GM12874 (cell line): ENCODE data around the gene CPEB3.

Source experiments
- TF ChIP-seq, protein P1 (sequence below): IDR thresholded peaks from 2 replicates; pipeline ENCODE4 v1.5.1; 2011; ENCODE audit warnings: low read depth, mild to moderate bottlenecking, control low read depth, low read length, moderate library complexity; ENCODE audit not compliant: insufficient read depth

CPEB3 gene

DNA sequence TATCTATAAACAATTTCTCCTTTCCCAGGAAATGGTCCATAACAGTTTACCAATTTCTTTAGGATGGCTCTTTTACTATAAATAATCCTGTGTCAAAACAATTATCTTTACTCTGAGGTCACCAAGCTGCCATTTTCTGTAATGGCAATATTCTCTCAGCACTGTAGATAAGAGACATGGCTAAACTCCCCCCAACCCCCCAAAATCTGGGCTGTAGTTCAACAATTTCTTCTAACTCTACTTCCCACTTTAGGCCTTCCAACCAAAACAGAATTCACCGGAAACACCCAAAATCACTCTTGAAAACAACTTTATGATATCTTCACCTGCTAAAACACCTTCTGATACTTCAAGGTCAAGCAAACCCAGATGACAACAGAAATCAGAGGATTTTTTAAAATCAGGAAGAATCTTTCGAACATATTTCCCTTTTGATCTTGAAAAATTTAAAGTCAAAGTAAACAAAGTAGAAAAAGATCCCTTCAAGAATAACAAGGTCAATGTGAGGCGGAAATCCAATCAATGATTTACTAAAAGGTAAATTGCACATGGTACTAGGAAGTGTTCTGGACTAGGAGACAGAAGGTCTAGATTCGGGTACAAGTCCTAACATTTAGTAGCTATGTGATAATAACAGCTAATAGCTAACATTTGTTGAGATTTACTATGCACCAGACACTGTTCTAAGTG is 176.8 kb downstream of the CPEB3 start:
- TF ChIP-seq, protein P1, sequence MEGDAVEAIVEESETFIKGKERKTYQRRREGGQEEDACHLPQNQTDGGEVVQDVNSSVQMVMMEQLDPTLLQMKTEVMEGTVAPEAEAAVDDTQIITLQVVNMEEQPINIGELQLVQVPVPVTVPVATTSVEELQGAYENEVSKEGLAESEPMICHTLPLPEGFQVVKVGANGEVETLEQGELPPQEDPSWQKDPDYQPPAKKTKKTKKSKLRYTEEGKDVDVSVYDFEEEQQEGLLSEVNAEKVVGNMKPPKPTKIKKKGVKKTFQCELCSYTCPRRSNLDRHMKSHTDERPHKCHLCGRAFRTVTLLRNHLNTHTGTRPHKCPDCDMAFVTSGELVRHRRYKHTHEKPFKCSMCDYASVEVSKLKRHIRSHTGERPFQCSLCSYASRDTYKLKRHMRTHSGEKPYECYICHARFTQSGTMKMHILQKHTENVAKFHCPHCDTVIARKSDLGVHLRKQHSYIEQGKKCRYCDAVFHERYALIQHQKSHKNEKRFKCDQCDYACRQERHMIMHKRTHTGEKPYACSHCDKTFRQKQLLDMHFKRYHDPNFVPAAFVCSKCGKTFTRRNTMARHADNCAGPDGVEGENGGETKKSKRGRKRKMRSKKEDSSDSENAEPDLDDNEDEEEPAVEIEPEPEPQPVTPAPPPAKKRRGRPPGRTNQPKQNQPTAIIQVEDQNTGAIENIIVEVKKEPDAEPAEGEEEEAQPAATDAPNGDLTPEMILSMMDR: no peak

DNA sequence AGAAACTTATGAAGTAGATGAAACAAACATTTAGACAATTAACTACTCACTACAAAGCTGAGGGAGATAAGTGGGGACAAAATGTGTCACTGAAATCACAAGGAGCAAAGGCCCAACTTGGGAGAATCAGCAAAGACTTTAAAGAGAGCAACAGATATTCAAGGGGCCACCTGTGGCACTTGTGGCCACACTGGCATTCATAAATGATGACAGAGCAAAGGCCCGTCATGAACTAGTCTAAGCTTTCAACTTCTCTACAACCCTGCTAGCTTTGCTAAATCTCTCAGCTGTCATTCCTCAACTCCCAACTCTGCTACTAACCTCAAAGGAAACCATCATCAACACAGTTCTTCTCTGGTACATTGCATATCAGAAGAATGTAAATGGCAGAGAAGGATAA is 178.4 kb downstream of the CPEB3 start:
- TF ChIP-seq, protein P1: no peak

DNA sequence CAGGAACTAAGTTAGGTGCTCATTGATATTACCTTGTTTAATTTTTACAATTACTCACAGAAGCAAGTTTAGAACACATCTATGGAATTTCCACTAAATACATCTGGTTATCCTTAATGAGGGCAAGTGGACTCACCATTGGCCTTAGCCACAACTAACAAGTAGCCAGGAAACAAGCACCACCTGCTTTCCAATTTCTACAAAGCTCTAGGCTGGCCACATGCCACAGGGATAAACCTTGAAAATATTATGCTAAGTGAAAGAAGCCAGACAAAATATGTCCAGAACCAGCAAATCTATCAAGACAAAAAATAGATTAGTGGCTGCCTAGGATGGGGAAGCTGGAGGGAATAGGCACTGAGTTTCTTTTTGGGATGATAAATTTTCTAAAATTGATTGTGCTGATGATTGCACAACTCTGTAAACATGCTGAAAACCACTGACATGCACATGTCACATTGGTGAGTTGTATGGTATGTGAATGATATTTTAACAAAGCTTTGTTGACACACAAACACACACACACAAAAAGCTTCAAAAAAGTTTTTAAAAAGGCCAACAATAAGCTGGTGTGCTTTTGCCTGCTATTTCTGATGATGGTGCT is 179.4 kb downstream of the CPEB3 start:
- TF ChIP-seq, protein P1: no peak

DNA sequence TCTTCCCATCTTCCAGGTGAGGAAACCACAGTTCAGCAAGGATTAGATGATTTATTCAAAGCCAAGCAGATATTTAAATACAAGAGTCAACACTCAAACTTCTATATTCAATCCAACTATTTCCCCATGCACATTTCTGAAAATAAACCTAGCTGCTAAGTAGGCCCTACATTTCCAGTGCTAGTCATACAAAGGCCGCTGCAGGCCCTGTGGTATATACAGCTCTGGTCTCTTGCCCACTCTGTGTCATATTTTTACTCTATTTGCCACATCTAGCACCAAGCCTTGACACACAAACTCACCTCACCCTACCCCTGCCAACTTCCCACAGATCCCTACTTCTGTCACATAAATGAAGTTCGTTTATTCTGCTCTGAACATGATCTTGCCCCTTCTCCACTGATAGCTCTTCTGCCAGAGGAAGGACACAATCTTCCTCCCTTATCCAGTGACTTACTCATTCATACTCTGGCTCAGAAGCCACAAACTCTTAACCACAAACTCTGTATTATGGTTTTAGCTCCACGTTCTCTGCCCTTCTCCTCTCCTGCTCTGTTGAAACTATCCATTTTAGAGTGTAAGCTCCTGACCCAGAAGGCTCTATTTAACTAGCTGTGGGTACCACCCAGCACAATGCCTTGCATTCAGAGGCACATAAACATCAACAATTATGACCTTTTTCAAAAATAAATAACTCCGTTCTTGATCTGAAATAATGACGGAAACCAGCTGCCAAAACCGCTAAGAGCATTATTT is 180.7 kb downstream of the CPEB3 start:
- TF ChIP-seq, protein P1: no peak

DNA sequence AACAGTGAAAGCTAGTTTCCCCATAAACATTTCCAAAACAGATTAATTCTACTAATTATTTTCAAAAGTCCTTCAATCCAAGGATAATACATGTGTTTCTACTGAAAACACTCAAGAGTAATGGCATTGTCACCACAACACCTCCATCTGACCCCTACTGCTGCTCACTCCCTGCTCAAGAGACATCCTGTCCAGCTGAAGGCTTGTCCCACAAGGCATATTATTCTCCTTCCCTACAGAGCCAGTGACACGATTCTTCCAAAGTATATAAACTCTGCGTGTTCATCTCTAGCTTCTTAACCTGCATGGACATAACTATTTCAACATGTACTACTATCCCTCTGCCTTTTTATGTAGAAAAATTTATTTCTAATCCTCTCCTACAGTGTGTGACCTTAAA is 182.1 kb downstream of the CPEB3 start:
- TF ChIP-seq, protein P1: no peak

DNA sequence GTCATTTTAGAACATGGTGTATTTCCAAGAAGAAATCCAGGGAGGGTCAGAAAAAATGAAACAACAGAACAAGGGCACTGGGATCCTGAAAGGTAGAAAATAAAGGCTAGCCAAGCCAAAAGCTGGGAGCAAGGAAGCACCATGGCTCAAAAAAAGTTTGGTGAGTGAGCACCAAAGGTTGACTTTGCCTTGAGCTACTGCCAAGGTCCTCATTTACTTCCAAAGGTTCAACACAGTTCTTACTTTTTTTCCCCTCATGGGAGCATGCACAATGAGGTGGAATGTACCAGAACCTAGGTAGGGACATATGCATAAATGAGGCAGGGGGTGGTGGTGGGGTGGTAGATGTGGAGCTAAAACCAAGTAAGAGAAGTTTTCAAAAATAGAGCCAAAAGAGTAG is 182.8 kb downstream of the CPEB3 start:
- TF ChIP-seq, protein P1: no peak

DNA sequence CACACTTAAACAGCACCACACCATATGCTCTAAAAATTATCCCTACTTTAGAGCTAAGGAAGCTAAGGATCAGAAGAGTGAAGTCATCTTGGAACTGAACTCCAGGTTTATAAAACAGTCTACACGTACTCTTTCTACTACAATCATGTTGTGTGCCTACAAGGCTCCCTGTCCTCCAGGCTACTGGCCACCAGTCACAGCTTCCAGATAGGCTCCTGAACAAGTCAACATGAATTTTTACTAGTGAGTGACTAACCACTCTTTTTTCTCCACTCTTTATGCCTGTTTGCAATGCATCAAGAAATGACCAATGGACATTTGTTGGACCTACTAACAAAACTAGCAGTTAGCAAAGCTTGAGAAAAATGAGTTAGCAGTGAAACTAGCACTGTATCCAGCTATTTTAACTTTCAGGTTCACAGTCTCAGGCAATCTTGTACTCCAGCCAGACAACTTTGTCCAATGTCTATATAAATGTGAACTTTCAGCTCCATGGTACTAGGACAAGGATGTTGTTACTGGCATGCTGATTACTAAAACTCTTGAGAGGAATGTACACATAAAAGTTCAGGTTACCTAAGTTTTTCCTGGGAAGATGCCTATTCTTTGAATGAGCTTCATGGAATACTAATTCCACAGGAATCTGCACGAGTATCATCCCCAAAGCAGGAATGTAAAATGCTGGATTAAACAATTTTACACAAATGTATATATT is 187.3 kb downstream of the CPEB3 start:
- TF ChIP-seq, protein P1: no peak
